Raji (cell line): ENCODE data around the gene MPND.
A peak's percentile ranks its signal among the peaks of the same experiment; 100 is the strongest.

Source experiments
- POLR2A ChIP-seq: IDR thresholded peaks from 2 replicates; pipeline ENCODE4 v1.6.1; 2011; ENCODE audit warnings: low read depth, low read length, control low read depth; ENCODE audit not compliant: insufficient read depth

Gene MPND

DNA sequence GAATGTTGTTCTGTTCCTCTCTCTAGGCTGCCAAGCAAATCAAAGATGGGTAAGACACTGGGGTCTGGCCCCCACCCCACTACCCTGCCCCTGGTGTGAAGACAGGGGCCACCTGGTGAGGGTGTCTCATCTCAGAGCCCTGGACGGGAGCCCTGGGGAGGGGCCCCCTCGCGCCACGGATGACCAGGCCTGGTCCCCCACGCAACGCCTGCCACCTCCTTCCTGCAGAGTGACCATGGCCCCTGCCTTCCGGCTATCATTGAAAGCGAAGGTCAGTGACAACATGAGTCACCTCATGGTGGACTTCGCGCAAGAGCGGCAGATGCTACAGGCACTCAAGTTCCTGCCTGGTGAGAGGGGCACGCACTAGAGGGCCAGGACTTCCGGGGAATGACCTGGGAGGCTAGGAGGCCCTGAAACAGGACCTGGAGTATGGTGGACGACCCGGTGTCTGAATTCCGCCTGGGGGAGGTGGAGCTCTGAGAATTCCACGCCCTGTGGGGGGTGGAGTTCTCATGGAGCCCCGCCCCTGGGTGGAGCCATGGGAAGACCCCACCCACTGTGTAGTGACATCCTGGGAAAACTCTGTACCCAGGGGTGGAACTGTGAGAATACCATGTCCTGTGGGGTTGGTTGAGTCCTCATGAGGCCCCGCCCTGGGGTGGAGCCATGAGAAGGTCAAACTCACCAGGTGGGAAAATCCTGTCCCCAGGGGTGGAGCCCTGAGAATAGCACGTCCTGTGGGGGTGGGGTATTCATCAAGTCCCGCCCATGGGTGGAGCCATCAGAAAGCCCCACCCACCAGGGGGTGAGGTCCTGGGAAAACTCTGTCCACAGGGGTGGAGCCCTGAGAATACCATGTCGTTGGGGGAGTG, 32.9 kb upstream of the MPND start:
- no peak for TF ChIP-seq POLR2A

DNA sequence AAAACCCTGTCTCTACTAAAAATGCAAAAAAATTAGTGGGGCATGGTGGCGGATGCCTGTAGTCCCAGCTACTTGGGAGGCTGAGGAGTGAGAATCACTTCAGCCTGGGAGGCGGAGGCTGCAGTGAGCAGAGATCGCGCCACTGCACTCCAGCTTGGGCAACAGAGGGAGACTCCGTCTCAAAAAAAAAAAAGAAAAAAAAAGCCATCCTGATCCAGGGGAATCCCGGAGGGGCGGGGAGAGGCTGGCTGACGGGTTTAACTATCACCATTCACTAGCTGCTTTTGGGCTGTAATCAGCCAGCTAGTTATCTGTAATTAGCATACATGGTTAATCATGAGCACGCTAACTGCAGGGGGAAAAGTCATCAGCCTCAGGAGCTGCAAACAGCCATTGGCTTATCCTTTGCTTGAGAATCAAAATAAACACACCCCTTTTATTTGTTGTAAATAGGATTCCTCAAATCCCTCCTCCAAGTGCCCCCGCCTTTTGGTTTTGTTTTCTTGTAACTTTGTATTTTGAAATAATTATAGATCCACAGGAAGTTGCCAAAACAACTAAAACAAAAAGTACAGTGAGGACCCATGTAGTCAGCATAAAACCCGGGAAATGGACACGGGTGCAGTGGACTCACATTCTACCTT, 29.4 kb upstream of the MPND start:
- no peak for TF ChIP-seq POLR2A

GRCh38 chr19:4316956-4317355, 26.4 kb upstream of the MPND start:
- TF ChIP-seq POLR2A = no peak

DNA sequence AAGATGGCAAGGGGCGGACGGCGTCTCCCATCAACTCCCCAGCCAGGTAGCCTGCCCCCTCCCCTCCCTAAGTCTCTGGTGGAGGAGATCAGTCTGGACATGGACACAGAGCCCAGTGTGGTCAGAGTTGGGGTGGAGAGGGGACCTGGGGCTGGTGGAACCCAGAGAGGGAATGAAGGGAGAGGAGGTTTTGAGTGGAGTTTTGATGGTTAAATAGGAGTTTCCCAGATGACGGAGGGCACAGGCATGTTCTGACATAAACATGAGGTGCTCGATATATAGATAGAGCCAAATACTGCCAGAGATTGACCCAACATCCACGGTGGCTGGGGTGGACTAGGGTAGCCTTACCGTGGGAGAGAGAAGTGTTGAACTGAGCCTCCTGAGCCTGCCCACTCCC, 24.9 kb upstream of the MPND start:
- TF ChIP-seq POLR2A = no peak

GRCh38 chr19:4319067-4319718, 24.2 kb upstream of the MPND start:
- no peak for TF ChIP-seq POLR2A

- no peak for TF ChIP-seq POLR2A
Observed at GRCh38 chr19:4320419-4320818, 22.9 kb upstream of the MPND start.

DNA sequence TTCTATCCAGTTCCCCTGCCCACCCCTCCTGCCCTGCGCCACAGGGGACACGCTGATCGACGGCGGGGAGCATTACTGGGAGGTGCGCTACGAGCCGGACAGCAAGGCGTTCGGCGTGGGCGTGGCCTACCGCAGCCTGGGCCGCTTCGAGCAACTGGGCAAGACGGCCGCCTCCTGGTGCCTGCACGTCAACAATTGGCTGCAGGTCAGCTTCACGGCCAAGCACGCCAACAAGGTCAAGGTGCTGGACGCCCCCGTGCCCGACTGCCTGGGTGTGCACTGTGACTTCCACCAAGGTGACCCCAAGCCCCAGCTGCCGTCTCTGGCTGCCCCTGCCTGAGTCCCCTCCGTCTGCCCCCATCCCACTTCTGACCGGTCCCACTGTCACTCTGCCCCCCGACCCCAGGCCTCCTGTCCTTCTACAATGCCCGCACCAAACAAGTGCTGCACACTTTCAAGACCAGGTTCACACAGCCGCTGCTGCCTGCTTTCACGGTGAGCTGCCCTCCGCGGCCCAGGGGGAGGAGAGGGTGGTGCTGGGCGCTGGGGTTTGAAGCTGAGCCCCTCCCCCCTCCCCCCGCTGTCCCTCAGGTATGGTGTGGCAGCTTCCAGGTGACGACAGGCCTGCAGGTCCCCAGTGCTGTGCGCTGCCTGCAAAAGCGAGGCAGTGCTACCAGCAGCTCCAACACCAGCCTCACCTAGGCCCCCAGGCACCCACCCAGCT, 20.3 kb upstream of the MPND start:
- no peak for TF ChIP-seq POLR2A

- no peak for TF ChIP-seq POLR2A
Observed at GRCh38 chr19:4323692-4324091, 19.7 kb upstream of the MPND start.

DNA sequence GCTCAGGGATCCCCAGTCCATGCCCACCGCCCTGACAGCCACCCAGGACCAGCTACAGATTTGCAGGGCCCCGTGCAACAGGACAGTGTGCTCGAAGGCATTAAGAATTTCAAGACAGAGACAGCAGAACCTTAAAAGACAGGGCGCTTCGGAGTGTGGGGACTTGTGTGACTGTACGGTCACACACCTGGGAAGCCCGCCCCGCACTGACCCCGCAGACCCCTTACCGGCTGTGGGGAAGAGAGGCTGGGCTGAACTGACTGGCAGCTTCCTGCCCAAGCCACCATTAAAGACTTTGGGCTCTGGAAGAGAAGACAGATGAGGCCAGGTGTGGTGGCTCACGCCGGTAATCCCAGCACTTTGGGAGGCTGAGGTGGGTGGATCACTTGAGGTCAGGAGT, 19.1 kb upstream of the MPND start:
- TF ChIP-seq POLR2A = no peak

DNA sequence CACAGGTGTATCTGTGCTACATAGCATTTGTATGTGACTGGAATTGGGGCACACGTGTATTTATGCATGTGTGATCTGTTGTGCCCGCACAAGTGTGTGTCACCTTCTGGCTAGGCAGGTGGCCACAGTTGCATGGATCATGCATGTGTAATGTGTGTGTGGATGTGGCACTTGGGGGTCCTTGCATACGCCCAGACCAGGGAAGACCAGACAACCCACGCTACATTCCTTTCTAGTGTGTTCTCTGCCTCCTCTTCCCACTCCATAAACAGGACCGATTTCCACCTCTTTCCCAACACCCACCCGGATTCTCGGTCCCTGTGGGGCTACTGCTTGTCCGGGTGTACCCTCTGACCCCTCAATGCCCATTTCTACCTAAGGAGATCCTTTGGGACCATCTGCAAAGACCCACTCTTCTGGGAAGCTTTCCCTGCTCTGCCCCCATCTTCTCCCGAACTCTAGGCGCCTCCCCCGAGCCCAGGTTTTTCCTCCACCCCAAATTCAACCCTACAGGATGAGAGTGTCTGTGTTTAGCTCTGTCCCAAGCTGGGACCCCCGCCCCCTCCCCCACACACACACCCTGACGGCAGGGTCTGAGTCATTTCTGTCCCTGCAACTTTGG, 17.0 kb upstream of the MPND start:
- TF ChIP-seq POLR2A = no peak

DNA sequence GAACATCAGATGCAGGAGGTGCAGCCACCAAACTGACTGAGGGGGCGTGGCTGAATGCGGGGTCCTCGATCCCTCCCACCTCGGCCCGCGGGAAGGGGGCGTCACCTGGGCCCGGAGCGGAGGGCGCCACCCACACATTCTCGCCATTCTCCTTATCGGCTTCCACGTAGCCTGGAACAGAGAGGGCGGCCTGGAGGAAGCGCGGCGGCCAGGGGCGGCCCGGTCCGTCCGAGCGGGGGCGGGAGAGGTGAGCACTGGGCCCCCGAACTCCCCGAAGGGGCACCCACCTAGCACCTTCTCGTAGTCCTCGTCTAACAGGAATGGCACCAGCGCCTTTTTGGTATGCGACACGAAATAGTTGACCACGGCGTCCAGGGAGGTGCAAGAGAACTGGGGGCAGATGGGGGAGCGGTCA, 16.5 kb upstream of the MPND start:
- TF ChIP-seq POLR2A = no peak

DNA sequence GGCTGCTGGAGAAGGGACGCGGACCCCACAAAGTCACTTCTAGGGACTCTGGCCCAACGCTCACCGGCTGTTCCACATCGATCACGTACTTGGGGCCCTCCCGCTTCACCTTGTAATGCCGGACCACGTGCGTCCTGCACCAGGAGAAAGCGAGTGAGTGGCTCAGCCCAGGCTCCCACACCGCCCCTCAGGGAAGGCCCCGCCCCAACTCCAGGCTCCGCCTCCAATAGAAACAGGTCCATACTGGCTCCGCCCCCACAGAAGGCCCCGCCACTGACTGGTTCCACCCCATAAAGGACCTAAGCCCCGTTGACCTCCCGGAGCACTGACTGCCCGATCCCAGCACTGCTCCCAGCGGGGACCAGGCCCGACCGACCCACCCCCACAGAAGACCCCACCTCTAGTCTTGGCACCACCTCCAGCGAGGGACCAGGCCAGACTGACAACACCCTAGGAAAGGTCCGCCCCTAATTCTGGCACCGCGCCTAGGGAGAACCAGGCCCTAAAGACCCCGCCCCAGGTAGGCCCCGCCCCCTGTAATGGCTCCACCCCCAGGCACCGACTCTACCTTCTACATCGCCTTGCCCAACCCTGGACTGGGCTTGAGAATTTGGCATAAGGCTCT, 16.0 kb upstream of the MPND start:
- TF ChIP-seq POLR2A = no peak

DNA sequence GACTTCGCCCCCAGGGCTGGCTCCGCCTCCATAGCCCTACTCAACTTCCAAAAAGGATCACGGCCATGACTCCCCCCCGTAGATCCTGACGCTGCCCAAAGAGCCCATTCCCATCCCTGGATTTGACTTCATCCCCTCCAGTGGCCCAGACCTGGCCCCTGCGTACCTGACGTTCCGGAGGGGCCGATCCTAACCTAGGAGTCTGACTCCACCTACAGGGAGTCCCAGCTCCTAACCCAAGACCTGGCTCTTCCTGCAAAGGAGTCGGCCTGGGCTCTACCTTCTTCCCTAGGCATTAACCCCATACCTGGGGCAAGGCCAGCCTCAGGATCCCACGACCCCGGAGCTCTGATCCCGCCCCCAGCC, 15.5 kb upstream of the MPND start:
- no peak for TF ChIP-seq POLR2A

GRCh38 chr19:4328243-4328990, 14.9 kb upstream of the MPND start:
- TF ChIP-seq POLR2A = peak; percentile 97

GRCh38 chr19:4328991-4329681, 14.2 kb upstream of the MPND start:
- TF ChIP-seq POLR2A = 0 out of 2 replicates have a peak, but pooled peaks have one; percentile 29
